ENCODE data around the gene RAMACL.

The RAMACL gene

DNA sequence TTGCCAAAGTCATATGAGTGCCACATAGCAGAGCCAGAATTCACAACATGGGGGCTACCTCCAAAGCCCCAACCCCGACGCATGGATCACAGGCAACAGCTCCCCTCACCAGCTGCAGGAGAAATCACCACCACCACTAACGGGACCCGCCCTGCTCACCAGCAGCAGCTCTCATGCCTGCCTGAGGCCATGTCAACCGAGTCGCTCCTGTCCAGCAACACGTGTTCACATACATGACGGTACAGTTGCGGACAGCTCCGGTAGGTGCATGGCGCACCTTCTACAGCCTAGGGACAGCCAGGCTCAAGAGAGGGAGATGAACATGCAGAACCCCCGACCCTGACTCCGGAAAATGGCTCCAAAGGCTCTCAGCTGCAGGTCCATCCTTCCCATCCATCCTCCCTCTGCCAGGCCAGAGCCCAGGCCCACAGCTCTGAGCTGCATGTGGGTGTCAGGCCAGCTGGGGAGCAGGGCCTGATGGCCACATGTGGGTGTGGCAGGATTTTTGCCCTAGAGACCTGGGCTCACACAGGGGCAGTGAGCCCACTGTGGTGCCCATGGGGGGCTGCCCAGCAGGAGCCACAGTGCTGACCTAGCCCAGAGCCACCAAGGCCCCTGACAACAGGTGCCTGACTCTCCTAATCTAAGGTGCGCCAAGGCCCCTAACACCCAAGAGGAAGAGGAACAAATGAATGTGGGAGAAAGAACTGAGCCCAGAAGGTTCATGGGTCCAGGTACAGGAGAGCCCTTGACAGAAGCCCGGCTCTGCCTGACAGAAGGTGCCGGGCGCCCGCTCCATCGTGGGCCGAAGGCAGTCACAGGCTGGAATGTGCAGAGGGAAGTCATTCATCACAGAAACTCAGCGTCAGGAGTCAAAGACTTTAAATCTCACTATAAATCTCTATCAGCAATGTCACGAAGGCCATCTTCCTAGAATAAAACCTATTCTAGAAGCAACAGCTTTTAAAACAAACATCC is 30.1 kb upstream of the RAMACL start:
- no peak for FAIRE-seq
- no peak for DNase-seq (ENCODE audit: insufficient read length)

GRCh38 chr6:166615059-166615770 is 28.7 kb upstream of the RAMACL start:
- TF ChIP-seq POLR2AphosphoS5 (IDR thresholded peaks at IDR 0.05; ENCODE audit: low read depth, low read length), result no peak
- no peak for TF ChIP-seq TAF1 (IDR thresholded peaks at IDR 0.05; ENCODE audit: borderline replicate concordance, low read depth, low read length)
- no peak for TF ChIP-seq POLR2A (IDR thresholded peaks at IDR 0.05; ENCODE audit: low read depth, low read length)
- DNase-seq (ENCODE audit: insufficient read length), result no peak
- no peak for FAIRE-seq

More for the DNA sequence above, 30.1 kb upstream of the RAMACL start:
- TF ChIP-seq POLR2A (IDR thresholded peaks at IDR 0.05; ENCODE audit: low read depth, low read length) (no peak), POLR2AphosphoS5 (IDR thresholded peaks at IDR 0.05; ENCODE audit: low read depth, low read length) (no peak), TAF1 (IDR thresholded peaks at IDR 0.05; ENCODE audit: borderline replicate concordance, low read depth, low read length) (no peak)

DNA sequence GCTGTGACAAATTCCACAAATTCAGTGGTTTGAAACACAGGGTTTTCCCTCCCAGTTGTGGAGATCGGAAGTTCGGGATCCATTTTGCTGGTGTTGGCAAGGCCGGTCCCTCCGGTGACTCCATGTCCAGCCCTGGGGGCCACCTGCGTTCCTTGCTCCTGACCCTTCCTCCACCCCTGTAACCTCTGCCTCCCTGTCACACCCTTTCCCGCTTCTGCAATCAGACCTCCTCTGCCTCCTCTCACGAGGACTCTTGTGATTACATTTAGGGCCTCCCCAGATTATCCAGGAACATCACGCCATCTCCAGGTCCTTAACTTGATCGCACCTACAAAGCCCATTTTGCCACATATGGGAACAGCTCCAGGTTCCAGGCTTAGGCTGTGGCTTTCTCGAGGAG is 28.1 kb upstream of the RAMACL start:
- DNase-seq (ENCODE audit: insufficient read length) (no peak), FAIRE-seq (no peak)
- TF ChIP-seq TAF1 (IDR thresholded peaks at IDR 0.05; ENCODE audit: borderline replicate concordance, low read depth, low read length) (no peak), POLR2A (IDR thresholded peaks at IDR 0.05; ENCODE audit: low read depth, low read length) (no peak), POLR2AphosphoS5 (IDR thresholded peaks at IDR 0.05; ENCODE audit: low read depth, low read length) (no peak)

- FAIRE-seq (no peak), DNase-seq (ENCODE audit: insufficient read length) (no peak)
- TF ChIP-seq POLR2A (IDR thresholded peaks at IDR 0.05; ENCODE audit: low read depth, low read length) (no peak), TAF1 (IDR thresholded peaks at IDR 0.05; ENCODE audit: borderline replicate concordance, low read depth, low read length) (no peak), POLR2AphosphoS5 (IDR thresholded peaks at IDR 0.05; ENCODE audit: low read depth, low read length) (no peak)
Observed at GRCh38 chr6:166614171-166614583, 27.7 kb upstream of the RAMACL start.

DNA sequence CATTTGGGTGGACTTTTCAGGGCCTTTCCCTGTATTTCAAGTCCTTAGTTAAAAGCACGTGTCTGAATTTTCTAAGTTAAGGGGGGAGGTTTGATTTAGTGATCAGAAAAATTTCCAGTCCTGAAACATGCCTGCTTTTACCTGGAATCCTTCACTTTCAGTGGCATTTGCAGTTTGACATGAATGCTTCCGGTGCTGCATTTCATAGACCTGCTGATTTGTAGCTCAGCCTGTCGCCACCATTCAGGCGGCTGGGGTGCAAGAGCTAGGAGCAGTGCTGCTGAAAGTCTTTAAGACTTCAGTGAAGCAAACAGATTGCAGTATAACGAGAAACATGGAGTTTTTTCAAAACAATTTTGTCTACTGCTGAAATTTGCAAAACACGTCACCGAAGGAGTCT is 26.5 kb upstream of the RAMACL start:
- DNase-seq (ENCODE audit: insufficient read length), result no peak
- no peak for TF ChIP-seq POLR2AphosphoS5 (IDR thresholded peaks at IDR 0.05; ENCODE audit: low read depth, low read length)
- no peak for FAIRE-seq

DNA sequence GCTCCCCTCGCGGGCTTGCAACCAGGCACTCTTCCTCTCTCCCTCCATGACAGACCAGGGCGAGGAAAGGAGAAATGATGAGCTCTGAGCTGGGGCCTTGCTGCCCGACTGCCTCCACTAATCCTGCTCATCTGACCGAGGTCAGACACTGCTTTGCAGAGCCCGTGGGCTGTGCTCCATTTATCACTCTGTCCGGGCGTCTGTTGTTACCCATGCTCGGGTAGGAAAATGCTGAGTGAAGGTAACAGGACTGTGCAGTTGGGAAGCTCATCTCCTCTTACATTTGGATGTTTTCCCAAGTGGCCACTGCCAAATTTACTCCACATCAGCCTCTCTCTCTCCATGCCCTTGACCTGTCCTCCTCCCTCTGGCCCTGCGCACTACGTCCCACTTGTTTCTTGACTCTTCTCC is 26.0 kb upstream of the RAMACL start:
- DNase-seq (ENCODE audit: insufficient read length), result no peak
- FAIRE-seq, result no peak
- TF ChIP-seq POLR2AphosphoS5 (IDR thresholded peaks at IDR 0.05; ENCODE audit: low read depth, low read length), result no peak
- TF ChIP-seq TAF1 (IDR thresholded peaks at IDR 0.05; ENCODE audit: borderline replicate concordance, low read depth, low read length), result no peak
- no peak for TF ChIP-seq POLR2A (IDR thresholded peaks at IDR 0.05; ENCODE audit: low read depth, low read length)

DNA sequence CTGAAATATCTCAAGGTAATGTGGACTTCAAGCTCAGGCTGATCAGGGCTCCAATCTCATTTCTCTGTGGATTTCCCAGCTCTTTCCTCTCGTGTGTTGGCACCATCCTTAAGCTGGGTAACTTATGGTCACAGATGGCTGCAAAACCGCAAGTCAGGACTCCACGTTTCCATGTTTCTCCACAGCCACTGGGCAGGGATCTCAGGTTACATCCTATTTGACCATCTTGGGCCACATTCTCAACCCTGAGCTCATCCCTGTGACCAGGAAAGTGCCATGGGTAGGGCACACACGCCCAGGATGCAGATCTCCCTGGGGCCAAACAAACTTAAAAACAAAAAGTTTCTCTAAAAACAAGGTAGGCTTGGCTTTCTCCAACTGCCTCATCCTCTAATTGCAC is 25.2 kb upstream of the RAMACL start:
- FAIRE-seq (no peak), DNase-seq (ENCODE audit: insufficient read length) (no peak)
- TF ChIP-seq POLR2AphosphoS5 (IDR thresholded peaks at IDR 0.05; ENCODE audit: low read depth, low read length) (no peak), TAF1 (IDR thresholded peaks at IDR 0.05; ENCODE audit: borderline replicate concordance, low read depth, low read length) (no peak), POLR2A (IDR thresholded peaks at IDR 0.05; ENCODE audit: low read depth, low read length) (no peak)

GRCh38 chr6:166610069-166610468 is 23.6 kb upstream of the RAMACL start:
- DNase-seq (ENCODE audit: insufficient read length), result no peak
- no peak for TF ChIP-seq TAF1 (IDR thresholded peaks at IDR 0.05; ENCODE audit: borderline replicate concordance, low read depth, low read length)
- no peak for FAIRE-seq

GRCh38 chr6:166608774-166609173 is 22.3 kb upstream of the RAMACL start:
- no peak for DNase-seq (ENCODE audit: insufficient read length)
- TF ChIP-seq POLR2A (IDR thresholded peaks at IDR 0.05; ENCODE audit: low read depth, low read length) (no peak), POLR2AphosphoS5 (IDR thresholded peaks at IDR 0.05; ENCODE audit: low read depth, low read length) (no peak), TAF1 (IDR thresholded peaks at IDR 0.05; ENCODE audit: borderline replicate concordance, low read depth, low read length) (no peak)
- FAIRE-seq, result no peak

DNA sequence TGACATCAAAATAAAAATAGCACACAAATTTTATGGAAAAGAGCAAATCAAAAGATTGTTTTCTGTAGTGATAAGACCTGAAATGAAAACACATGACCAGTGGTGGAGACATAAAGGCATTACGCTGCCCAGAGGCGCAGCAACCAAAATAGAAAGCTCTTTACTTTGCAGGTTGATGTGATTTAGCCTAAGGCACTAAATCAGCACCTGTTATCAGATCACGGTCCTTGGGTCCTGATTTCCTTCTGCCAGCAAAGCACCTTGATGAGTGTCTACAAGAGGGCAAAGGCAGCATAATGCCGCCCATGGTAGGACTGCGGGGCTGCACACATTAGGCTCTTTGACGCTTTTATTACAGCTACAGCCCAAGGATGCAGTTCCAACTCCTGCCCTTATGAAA is 19.3 kb upstream of the RAMACL start:
- DNase-seq (ENCODE audit: insufficient read length) (no peak), FAIRE-seq (no peak)
- no peak for TF ChIP-seq TAF1 (IDR thresholded peaks at IDR 0.05; ENCODE audit: borderline replicate concordance, low read depth, low read length)
- TF ChIP-seq POLR2AphosphoS5 (IDR thresholded peaks at IDR 0.05; ENCODE audit: low read depth, low read length), result no peak
- no peak for TF ChIP-seq POLR2A (IDR thresholded peaks at IDR 0.05; ENCODE audit: low read depth, low read length)

DNA sequence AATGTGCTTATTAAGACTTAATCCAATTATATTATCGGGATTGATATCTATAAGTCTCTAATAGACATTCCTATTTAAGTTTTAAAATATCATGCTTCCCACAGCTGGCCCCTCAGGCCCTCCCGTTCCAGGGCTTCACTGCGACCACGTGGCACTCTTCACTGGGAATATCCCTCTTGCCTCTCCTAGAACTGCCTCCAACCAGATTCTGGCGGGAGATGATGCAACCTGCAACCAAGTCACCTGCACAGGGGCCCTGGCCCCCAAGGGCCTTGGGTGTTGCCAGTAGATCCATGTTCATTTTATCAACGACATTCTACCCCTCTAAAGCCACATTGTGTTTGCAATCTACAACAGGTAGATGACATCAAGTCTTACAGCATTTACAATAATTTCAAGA is 18.4 kb upstream of the RAMACL start:
- TF ChIP-seq TAF1 (IDR thresholded peaks at IDR 0.05; ENCODE audit: borderline replicate concordance, low read depth, low read length) (no peak), POLR2A (IDR thresholded peaks at IDR 0.05; ENCODE audit: low read depth, low read length) (no peak), POLR2AphosphoS5 (IDR thresholded peaks at IDR 0.05; ENCODE audit: low read depth, low read length) (no peak)
- FAIRE-seq (no peak), DNase-seq (ENCODE audit: insufficient read length) (no peak)

DNA sequence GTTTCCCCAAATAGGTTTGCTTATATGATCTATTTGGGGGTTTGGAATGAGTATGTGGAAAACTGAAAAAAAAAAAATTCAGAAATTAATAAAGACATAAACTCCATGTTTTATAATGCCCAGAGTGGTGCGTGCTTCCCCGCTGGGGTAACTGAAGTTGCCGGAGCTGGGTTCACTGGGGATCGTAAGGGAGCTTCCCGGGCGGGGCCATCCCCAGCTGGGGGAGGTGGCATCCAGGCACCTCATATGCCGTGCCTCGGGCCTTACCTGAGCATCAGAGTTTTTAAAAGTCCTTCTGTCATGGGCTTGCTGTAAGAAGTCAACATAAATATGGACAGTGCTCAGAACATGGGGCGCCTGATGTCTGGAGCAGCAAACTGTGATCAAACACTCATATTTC is 17.9 kb upstream of the RAMACL start:
- TF ChIP-seq POLR2A (IDR thresholded peaks at IDR 0.05; ENCODE audit: low read depth, low read length) (no peak), POLR2AphosphoS5 (IDR thresholded peaks at IDR 0.05; ENCODE audit: low read depth, low read length) (no peak), TAF1 (IDR thresholded peaks at IDR 0.05; ENCODE audit: borderline replicate concordance, low read depth, low read length) (no peak)
- FAIRE-seq (no peak), DNase-seq (ENCODE audit: insufficient read length) (no peak)
